ENCODE results near the gene HNRNPA0. TPM values are rescaled to one million over a fixed set of nuclear protein-coding genes. Genes with fewer than 3 reads are reported as not detected.
A peak's percentile ranks its signal among the peaks of the same experiment; 100 is the strongest.

HNRNPA0 gene
- total and polyA plus RNA-seq, 2 donors (not counting 3 experiments of a cell fraction or from before 2014, with no cell fraction given): 16.0 to 37.5 TPM

DNA sequence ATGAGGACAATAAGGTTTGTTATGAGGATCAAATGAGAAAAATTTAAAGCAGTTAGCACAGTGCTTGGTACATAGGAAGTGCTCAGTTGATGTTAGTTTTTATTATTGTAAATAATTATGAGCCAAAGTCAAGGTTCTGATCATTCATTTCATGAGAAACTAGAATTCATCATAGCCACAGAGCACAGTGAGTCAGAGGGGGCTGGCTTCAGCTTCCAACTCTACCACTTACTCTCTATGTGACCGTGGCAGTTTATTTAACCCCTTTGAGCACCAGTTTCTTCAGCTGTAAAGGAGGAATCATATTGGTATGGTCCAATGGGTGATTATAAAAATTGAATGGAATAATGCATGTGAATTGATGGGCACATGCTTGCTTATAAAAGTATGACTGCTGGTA is 57.7 kb downstream of the HNRNPA0 start:
- Histone ChIP-seq H3K36me3 (ENCODE audit: control insufficient read depth in 2 of 2, extremely low read depth in 1 of 2, insufficient read depth in 2 of 2, low read length in 2 of 2) (peaks cover 0 to 8% of the 10 kb centered on the region in 2 experiments), H3K27ac (ENCODE audit: insufficient read depth, low read depth, low read length) (peak overlapping the region; percentile 85), H3K4me1 (ENCODE audit: control insufficient read depth, extremely low read depth, insufficient read depth, low read length) (peaks cover 45% of the 10 kb centered on the region), H3K4me2 (ENCODE audit: insufficient read depth, low read length) (peak overlapping the region; percentile 61), H3K27me3 (ENCODE audit: control insufficient read depth in 2 of 2, insufficient read depth in 2 of 2, low read length in 2 of 2) (no peaks in the 10 kb centered on the region), H3K79me2 (ENCODE audit: control insufficient read depth, insufficient read depth, low read length) (no peaks in the 10 kb centered on the region), H4K20me1 (replicated peaks; ENCODE audit: control insufficient read depth, extremely low read depth, insufficient read depth, low read length) (no peaks in the 10 kb centered on the region), H3K9ac (replicated peaks; ENCODE audit: extremely low read depth, insufficient read depth, low read length) (no peak overlapping the region), H3K9me1 (replicated peaks; ENCODE audit: control insufficient read depth, extremely low read depth, insufficient read depth, low read length) (no peaks in the 10 kb centered on the region), H3K4me3 (replicated peaks in 1 of 3; ENCODE audit: insufficient read depth in 1 of 3, low read depth in 1 of 3, low read length in 3 of 3) (no peak overlapping the region), H3K9me3 (replicated peaks; ENCODE audit: control insufficient read depth, insufficient read depth, low read length) (no peaks in the 10 kb centered on the region), H2AFZ (ENCODE audit: low read depth, low read length) (no peak overlapping the region)
- ChIA-PET CTCF (interaction anchor here (0.6 to 10.6 kb wide), 15 partner anchors 10 to 67 kb away, joined by 3 to 107 read pairs (median 9); partner anchors contain the start of gene KLHL3), POLR2A (no interaction called here)
- FAIRE-seq: no peak
- no TSS peak for BruUV-seq (replicated peaks)
- peak; percentile 84 for DNase-seq (ENCODE audit: low read depth, low spot score)
- intact Hi-C loops (cut with micrococcal nuclease) (loop anchor here (1.0 to 2.0 kb wide), 5 partner anchors 10 to 66 kb away; no protein-coding TSS in a partner anchor), dilution Hi-C loops (cut with MboI; ENCODE audit: extremely low pct_ligation_motif_present, low sequenced_read_pairs) (no loop called here)
- TF ChIP-seq, protein P1, sequence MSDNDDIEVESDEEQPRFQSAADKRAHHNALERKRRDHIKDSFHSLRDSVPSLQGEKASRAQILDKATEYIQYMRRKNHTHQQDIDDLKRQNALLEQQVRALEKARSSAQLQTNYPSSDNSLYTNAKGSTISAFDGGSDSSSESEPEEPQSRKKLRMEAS (IDR thresholded peaks at IDR 0.05; ENCODE audit: insufficient read depth, insufficient read length): no peak
- TF ChIP-seq FOS (IDR thresholded peaks at IDR 0.05; ENCODE audit: borderline replicate concordance, insufficient read depth, low read length): peak; percentile 57

DNA sequence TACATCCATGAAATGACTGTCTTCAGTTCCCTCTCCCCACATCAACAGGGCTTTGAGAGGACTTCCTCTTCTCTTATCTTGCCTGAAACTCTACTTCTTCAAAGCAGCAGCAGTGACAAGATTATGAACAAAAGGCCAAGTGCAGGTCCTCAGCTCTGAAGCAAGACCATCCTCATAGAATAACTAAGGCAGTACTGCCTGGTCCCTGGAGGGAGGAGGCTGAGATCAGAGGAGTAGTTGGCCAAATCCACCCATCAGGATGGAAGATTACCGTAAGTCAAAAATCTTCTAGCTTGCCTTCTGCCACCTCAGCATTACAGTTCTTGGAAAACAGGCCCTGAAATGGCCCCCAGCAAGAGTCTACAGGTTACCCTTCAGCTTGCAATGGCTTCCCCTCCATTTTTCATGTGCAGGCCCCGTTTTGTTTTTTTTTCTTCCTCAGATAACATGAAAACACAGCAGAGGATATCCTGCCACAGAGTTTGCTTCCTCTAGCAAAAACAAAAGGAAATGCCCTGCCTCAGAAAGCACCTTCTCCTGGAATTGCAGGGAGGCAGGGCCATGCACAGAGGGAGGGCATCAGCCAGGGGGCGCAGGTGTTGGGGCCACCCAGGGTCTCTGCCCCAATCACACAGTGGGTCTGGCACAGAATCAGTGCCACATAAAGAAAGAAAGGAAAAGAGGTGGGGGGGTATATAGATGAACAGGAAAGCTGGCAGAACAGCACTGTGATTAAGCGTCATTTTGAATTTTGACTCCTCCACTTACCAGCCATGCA is 58.3 kb downstream of the HNRNPA0 start:
- Histone ChIP-seq H3K4me2 (ENCODE audit: insufficient read depth, low read length) (peak overlapping the region; percentile 61), H3K79me2 (ENCODE audit: control insufficient read depth, insufficient read depth, low read length) (no peaks in the 10 kb centered on the region), H3K4me1 (ENCODE audit: control insufficient read depth, extremely low read depth, insufficient read depth, low read length) (peaks cover 45% of the 10 kb centered on the region), H3K9ac (replicated peaks; ENCODE audit: extremely low read depth, insufficient read depth, low read length) (no peak overlapping the region), H3K9me1 (replicated peaks; ENCODE audit: control insufficient read depth, extremely low read depth, insufficient read depth, low read length) (no peaks in the 10 kb centered on the region), H3K27ac (ENCODE audit: insufficient read depth, low read depth, low read length) (peak overlapping the region; percentile 85), H3K9me3 (replicated peaks; ENCODE audit: control insufficient read depth, insufficient read depth, low read length) (no peaks in the 10 kb centered on the region), H2AFZ (ENCODE audit: low read depth, low read length) (peak overlapping the region; percentile 27), H3K36me3 (ENCODE audit: control insufficient read depth in 2 of 2, extremely low read depth in 1 of 2, insufficient read depth in 2 of 2, low read length in 2 of 2) (peaks cover 0 to 8% of the 10 kb centered on the region in 2 experiments), H3K4me3 (replicated peaks in 1 of 3; ENCODE audit: insufficient read depth in 1 of 3, low read depth in 1 of 3, low read length in 3 of 3) (no peak overlapping the region), H3K27me3 (ENCODE audit: control insufficient read depth in 2 of 2, insufficient read depth in 2 of 2, low read length in 2 of 2) (no peaks in the 10 kb centered on the region), H4K20me1 (replicated peaks; ENCODE audit: control insufficient read depth, extremely low read depth, insufficient read depth, low read length) (no peaks in the 10 kb centered on the region)
- TSS peak; percentile 31 for BruUV-seq (replicated peaks)
- ChIA-PET POLR2A (no interaction called here), CTCF (interaction anchor here (0.6 to 10.6 kb wide), 19 partner anchors 10 to 66 kb away, joined by 3 to 107 read pairs (median 9); partner anchors contain the start of gene KLHL3)
- TF ChIP-seq GATA2 (IDR thresholded peaks at IDR 0.05; ENCODE audit: insufficient read depth, insufficient read length, low read depth, low read length): peak; percentile 80
- TF ChIP-seq POLR2AphosphoS5 (IDR thresholded peaks at IDR 0.05; ENCODE audit: insufficient read depth, low read depth, low read length): peak; percentile 66
- no peak for TF ChIP-seq POLR2A (IDR thresholded peaks at IDR 0.05; ENCODE audit: low read depth, low read length)
- TF ChIP-seq, protein P2, sequence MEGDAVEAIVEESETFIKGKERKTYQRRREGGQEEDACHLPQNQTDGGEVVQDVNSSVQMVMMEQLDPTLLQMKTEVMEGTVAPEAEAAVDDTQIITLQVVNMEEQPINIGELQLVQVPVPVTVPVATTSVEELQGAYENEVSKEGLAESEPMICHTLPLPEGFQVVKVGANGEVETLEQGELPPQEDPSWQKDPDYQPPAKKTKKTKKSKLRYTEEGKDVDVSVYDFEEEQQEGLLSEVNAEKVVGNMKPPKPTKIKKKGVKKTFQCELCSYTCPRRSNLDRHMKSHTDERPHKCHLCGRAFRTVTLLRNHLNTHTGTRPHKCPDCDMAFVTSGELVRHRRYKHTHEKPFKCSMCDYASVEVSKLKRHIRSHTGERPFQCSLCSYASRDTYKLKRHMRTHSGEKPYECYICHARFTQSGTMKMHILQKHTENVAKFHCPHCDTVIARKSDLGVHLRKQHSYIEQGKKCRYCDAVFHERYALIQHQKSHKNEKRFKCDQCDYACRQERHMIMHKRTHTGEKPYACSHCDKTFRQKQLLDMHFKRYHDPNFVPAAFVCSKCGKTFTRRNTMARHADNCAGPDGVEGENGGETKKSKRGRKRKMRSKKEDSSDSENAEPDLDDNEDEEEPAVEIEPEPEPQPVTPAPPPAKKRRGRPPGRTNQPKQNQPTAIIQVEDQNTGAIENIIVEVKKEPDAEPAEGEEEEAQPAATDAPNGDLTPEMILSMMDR (IDR thresholded peaks at IDR 0.05; ENCODE audit: extremely low read depth in 1 of 2, insufficient read depth in 1 of 2, low read depth in 1 of 2, low read length in 2 of 2): peak; percentile 61 to 70
- TF ChIP-seq, protein P1 (IDR thresholded peaks at IDR 0.05; ENCODE audit: insufficient read depth, insufficient read length): no peak
- no peak for TF ChIP-seq FOS (IDR thresholded peaks at IDR 0.05; ENCODE audit: borderline replicate concordance, insufficient read depth, low read length)
- TF ChIP-seq MYC (IDR thresholded peaks at IDR 0.05; ENCODE audit: low read depth, low read length): no peak
- no peak for TF ChIP-seq JUN (IDR thresholded peaks at IDR 0.05; ENCODE audit: borderline replicate concordance, insufficient read depth, insufficient read length, low read depth)
- no peak for TF ChIP-seq EZH2 (IDR thresholded peaks at IDR 0.05; ENCODE audit: borderline replicate concordance, low read depth, low read length, severe bottlenecking)
- intact Hi-C loops (cut with micrococcal nuclease): loop anchor here (1.0 to 2.0 kb wide), 5 partner anchors 10 to 65 kb away; no protein-coding TSS in a partner anchor
- DNase-seq (ENCODE audit: low read depth, low spot score): peak; percentile 98
- FAIRE-seq: peak; percentile 99
- dilution Hi-C loops (cut with MboI; ENCODE audit: extremely low pct_ligation_motif_present, low sequenced_read_pairs): no loop called here
